ENCODE results near the gene TBX20.
"Not testable (repeated sequence)": the region's sequence is repeated elsewhere in the genome, so short reads cannot be mapped to it uniquely, and the experiment has no call there.

DNA sequence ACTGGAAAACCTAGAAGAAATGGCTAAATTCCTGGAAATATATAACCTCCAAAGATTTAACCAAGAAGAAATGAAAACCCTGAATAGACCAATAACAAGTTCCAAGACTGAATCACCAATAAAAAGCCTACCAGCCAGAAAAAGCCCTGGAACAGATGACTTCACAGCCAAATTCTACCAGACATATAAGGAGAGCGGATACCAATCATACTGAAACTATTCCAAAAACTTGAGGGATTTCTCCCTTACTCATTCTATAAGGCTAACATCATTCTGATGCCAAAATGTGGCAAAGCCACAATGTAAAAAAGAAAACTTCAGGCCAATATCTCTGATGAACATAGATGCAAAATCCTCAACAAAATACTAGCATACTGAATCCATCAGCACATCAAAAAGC, 86.7 kb downstream of the TBX20 start:
- TF ChIP-seq, protein P1, sequence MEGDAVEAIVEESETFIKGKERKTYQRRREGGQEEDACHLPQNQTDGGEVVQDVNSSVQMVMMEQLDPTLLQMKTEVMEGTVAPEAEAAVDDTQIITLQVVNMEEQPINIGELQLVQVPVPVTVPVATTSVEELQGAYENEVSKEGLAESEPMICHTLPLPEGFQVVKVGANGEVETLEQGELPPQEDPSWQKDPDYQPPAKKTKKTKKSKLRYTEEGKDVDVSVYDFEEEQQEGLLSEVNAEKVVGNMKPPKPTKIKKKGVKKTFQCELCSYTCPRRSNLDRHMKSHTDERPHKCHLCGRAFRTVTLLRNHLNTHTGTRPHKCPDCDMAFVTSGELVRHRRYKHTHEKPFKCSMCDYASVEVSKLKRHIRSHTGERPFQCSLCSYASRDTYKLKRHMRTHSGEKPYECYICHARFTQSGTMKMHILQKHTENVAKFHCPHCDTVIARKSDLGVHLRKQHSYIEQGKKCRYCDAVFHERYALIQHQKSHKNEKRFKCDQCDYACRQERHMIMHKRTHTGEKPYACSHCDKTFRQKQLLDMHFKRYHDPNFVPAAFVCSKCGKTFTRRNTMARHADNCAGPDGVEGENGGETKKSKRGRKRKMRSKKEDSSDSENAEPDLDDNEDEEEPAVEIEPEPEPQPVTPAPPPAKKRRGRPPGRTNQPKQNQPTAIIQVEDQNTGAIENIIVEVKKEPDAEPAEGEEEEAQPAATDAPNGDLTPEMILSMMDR (IDR thresholded peaks at IDR 0.05; ENCODE audit: low read depth, low read length) = not testable (repeated sequence)
- TF ChIP-seq EZH2phosphoT487 (IDR thresholded peaks at IDR 0.05; ENCODE audit: low read depth) = not testable (repeated sequence)

Measured in OCI-LY3 (cell line).